CD4-positive, alpha-beta T cell treated with Interleukin-12 subunit alpha and Interleukin-12 subunit beta, for 1 hour (primary cell): ENCODE measurements around the gene ARHGAP15.

Source experiments
- DNase-seq: peaks from one replicate; pipeline ENCODE4 v3.0.0-alpha.2; 2020

ARHGAP15 gene

GRCh38 chr2:143280097-143280757, 151.0 kb downstream of the ARHGAP15 start:
- DNase-seq = no peak

- DNase-seq = peak; percentile 27
These were observed 153.5 kb downstream of the ARHGAP15 start for GRCh38 chr2:143282684-143283083.

- DNase-seq = peak; percentile 59
These were observed 155.0 kb downstream of the ARHGAP15 start for GRCh38 chr2:143284087-143284675.

GRCh38 chr2:143289025-143289424, 159.8 kb downstream of the ARHGAP15 start:
- no peak for DNase-seq

GRCh38 chr2:143290221-143290620, 161.0 kb downstream of the ARHGAP15 start:
- DNase-seq = no peak

GRCh38 chr2:143294068-143294467, 164.8 kb downstream of the ARHGAP15 start:
- DNase-seq = no peak

GRCh38 chr2:143296089-143296488, 166.9 kb downstream of the ARHGAP15 start:
- DNase-seq = no peak

GRCh38 chr2:143297182-143297581, 168.0 kb downstream of the ARHGAP15 start:
- DNase-seq = no peak

GRCh38 chr2:143300536-143300935, 171.3 kb downstream of the ARHGAP15 start:
- no peak for DNase-seq

GRCh38 chr2:143311426-143311825, 182.2 kb downstream of the ARHGAP15 start:
- no peak for DNase-seq

GRCh38 chr2:143312441-143312840, 183.2 kb downstream of the ARHGAP15 start:
- DNase-seq = no peak

GRCh38 chr2:143313861-143314260, 184.6 kb downstream of the ARHGAP15 start:
- DNase-seq = no peak

GRCh38 chr2:143321994-143322393, 192.8 kb downstream of the ARHGAP15 start:
- DNase-seq = peak; percentile 7

GRCh38 chr2:143329288-143329687, 200.1 kb downstream of the ARHGAP15 start:
- DNase-seq = peak; percentile 16

GRCh38 chr2:143333168-143333791, 204.1 kb downstream of the ARHGAP15 start:
- no peak for DNase-seq

- DNase-seq = no peak
These were observed 204.6 kb downstream of the ARHGAP15 start for GRCh38 chr2:143333847-143334246.

GRCh38 chr2:143334837-143335236, 205.6 kb downstream of the ARHGAP15 start:
- no peak for DNase-seq

GRCh38 chr2:143336719-143337210, 207.5 kb downstream of the ARHGAP15 start:
- DNase-seq = no peak

GRCh38 chr2:143341478-143341877, 212.3 kb downstream of the ARHGAP15 start:
- DNase-seq = no peak

GRCh38 chr2:143344780-143345179, 215.6 kb downstream of the ARHGAP15 start:
- DNase-seq = no peak

- DNase-seq = no peak
These were observed 216.9 kb downstream of the ARHGAP15 start for GRCh38 chr2:143345887-143346787.

GRCh38 chr2:143347271-143347695, 218.1 kb downstream of the ARHGAP15 start:
- DNase-seq = no peak

- DNase-seq = no peak
These were observed 218.7 kb downstream of the ARHGAP15 start for GRCh38 chr2:143347901-143348414.
